ENCODE data around the gene THYN1.

GRCh38 chr11:134271978-134272377 lies 18.8 kb upstream of the THYN1 start:
- no peak for TF ChIP-seq EP300 (IDR thresholded peaks at IDR 0.05)
- TF ChIP-seq, protein P1, sequence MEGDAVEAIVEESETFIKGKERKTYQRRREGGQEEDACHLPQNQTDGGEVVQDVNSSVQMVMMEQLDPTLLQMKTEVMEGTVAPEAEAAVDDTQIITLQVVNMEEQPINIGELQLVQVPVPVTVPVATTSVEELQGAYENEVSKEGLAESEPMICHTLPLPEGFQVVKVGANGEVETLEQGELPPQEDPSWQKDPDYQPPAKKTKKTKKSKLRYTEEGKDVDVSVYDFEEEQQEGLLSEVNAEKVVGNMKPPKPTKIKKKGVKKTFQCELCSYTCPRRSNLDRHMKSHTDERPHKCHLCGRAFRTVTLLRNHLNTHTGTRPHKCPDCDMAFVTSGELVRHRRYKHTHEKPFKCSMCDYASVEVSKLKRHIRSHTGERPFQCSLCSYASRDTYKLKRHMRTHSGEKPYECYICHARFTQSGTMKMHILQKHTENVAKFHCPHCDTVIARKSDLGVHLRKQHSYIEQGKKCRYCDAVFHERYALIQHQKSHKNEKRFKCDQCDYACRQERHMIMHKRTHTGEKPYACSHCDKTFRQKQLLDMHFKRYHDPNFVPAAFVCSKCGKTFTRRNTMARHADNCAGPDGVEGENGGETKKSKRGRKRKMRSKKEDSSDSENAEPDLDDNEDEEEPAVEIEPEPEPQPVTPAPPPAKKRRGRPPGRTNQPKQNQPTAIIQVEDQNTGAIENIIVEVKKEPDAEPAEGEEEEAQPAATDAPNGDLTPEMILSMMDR (IDR thresholded peaks at IDR 0.05), result no peak
- TF ChIP-seq POLR2AphosphoS5 (IDR thresholded peaks at IDR 0.05), result no peak

Data from suprapubic skin (tissue), 4 donors.